Colon (tissue), 2 donors: ENCODE measurements around the gene BRF1.

Experiments used
- FAIRE-seq: peaks from 2 replicates; lab custom pipeline; 2012; peaks lifted over from hg19 to GRCh38; lab: Jason Lieb, UNC
- donor health status: control.
- donor health status: control.

Gene BRF1

DNA sequence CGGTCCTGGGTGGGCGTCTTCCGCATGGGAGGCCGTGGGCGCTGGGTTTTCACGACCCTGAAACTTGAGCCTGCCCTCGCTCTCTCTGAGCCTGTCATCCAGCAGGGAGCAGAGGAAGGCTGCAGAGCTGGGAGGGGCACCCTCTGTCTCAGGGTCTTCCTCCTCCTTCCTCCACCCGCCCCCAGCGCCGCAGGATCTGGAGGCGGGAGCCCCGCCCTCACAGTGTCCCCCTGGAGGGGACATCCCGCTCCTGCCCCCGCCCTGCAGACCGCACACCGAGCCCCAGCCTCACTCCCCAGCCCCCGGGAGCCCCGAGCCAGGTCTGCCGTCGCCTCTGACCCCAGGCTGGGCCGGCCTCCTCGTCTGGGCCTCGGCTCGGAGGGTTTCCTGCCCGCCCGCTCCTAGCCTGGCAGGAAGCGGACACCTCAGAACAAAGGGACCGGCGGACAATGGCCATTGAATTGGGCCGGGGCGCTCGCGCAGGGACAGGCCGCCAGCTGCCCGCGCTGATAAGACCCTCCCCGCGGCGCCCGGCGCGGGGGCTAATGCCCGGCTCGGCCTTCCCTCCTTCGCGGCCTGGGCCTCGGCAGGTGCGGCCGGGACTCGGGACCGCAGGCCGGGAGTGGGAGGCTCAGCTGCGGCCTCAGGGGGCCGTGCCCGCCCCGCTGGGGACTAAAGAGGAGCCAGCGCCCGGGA, 104.4 kb downstream of the BRF1 start:
- FAIRE-seq, result no peak

GRCh38 chr14:105195522-105196264, 105.1 kb downstream of the BRF1 start:
- FAIRE-seq, result no peak

DNA sequence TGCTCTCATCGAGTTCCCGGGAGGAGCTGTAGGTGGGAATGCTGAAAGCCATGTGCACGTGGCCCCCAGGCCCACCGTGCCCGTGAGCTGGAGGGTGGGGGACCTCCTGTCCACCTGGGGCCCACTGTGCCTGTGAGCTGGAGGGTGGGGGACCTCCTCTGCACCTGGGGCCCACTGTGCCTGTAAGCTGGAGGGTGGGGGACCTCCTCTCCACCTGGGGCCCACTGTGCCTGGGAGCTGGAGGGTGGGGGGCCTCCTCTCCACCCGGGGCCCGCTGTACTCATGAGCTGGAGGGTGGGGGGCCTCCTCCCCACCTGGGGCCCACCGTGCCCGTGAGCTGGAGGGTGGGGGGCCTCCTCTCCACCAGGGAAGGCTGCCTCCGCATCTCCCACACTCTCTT, 105.8 kb downstream of the BRF1 start:
- FAIRE-seq, result no peak

DNA sequence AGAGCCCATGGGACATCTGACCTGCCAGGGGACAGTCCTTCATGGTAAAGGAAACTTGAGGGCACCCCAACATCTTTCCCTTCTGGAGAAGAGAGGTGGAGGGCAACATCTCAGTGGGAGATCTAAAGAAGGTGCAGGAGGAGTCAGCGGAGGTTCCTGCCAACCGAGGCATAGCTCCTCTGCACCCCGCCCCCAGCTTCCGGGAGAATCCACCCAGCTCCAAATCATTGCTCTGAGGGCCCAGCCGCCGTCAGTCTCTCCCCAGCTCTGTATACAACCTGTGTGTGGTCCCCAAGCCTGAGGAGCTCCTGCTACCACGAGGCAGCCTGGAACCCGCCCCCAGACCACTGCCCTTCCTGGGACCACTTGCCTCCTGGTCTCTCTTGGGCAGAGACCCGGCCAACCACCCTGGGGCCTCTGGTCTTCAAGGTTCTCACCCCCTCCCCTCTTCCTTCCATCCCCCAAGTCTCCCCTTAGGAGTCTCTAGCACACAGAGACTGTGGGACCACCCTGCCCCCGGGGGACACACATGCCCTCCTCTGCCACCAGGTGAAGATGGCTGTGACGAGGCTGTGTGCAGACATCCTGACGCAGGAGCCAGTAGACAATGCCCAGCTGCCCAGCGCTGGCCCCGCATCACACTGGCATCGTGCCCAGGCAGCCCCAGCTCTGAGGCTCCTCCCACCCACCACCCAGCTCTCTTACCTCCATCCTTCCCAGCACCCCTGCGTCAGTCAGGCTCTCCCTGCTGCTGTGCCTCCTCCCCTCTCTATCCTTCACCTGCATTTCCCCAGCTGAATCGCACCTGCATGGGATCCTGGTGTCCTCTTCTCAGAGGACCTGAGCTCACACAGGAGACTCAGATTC, 106.7 kb downstream of the BRF1 start:
- no peak for FAIRE-seq

DNA sequence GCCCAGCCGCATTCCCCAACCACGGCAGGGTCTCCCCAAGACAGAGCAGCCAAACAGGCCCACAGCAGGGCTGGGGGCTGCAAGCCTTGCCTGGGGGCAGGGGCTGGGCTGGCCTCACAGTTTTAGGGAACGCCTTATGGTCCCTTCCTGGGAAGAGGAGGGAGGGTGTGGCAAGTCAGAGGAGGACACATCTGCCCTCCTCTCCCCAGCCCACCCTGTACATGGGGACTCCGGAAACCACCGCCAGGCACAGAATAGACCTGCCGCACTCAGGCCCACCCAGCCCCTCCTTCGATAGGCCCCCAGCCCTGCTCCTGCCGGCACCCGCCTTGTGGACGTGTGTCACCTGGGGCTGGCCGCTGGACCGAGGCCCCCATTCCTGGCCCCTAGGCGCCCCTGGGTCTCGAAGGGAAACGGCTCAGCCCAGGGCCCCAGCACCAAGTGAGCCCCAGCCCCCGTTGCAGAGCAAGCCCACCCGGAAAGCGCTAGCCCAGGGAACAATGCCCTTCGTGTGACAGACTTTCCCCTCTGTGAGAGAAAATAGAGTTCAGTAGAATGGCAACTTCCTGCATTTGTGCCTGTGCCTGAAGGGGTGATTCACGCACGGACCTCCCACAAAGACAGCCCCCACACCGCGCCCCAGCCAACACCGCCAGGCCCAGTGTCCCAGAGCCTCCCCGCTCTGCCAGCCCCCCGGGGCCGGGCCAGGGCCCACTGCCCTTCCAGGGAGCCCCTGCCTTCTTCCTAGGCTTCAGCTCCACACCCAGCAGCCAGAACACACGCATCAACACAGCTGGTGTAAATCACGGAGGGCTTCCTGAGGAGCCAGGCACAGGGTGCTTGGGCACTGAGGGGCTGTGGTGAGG, 107.7 kb downstream of the BRF1 start:
- FAIRE-seq, result no peak

DNA sequence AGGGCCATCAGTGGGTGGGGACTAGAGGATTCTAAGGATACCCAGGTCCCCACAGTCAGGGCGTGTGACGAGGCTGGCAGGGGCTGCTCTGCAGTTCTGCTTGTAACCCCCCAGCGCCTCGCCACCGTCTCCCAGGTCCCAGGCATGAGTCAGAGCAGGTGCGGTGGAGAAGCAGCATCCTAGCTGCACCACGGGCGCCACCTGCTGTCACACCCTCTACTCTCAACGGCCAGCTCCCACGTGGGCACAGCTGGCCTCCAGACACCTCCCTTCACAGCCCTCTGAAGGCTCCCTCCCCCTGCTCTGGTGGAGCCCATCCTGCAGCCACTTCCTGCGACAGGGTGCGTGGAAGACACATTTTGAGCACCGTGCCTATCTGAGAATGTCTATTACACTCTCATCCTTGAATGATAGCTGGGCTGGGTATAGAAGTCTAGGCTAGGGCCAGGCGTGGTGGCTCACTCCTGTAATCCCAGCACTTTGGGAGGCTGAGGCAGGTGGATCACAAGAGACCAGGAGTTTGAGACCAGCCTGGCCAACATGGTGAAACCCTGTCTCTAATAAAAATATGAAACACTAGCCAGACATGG, 112.8 kb downstream of the BRF1 start:
- FAIRE-seq, result no peak

DNA sequence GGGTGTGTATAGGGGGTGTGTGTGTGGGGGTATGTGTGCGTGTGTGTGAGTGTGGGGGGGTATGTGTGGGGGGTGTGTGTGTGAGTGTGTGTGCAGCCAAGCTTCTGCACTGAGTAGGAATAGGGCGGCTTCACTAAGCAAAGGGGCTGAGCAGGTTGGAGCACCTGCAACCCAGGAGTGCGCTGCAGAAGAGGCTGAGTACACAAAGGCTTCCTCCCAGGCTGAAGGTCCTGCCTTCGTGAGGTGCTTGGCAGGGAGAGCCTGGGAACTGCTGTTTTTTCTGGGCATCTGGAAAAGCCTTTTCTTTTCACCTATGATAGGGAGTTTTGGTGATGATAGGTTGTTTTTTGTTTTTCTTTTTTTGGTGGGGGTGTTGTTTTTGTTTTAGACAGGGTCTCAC, 113.7 kb downstream of the BRF1 start:
- FAIRE-seq, result no peak

DNA sequence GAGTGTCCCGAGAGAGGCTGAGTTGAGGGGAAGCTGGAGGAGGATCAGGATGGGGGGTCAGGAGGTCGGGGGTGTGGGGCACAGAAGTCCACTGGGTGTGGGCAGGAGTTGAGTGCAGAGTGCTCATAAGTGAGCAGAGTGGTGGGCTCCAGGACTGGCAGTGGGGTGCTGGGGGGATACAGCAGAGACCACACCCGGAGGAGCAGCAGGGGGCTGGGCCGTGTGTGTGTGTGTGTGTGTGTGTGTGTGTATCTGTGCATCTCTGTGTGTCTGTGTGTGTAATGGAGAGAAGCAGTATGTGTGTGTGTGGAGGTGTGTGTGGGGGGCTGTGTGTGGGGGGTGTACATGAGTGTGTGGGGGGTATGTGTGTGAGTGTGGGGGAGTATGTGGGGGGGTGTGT, 114.8 kb downstream of the BRF1 start:
- FAIRE-seq, result no peak

- no peak for FAIRE-seq
Measured at GRCh38 chr14:105185001-105185400, 115.8 kb downstream of the BRF1 start.

DNA sequence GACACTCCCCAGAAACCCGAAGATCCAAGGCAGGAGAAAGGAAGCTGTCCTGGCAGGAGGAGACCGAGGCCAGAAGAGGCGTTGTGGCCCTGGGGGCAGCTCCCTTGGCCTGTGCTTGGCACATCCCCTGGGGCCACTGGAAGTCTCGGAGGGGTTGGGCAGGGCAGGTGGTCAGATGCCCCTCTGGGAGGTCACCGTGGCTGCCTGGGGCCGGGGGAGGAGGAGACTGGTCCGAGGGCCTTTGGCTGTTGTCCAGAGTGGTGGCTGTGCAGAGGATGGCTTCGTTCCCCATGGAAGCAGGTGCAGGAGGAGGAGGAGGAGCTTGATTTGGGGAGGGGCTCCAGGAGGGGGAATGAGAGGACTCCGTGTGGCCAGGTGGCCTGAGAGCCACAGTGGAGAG, 116.3 kb downstream of the BRF1 start:
- no peak for FAIRE-seq

DNA sequence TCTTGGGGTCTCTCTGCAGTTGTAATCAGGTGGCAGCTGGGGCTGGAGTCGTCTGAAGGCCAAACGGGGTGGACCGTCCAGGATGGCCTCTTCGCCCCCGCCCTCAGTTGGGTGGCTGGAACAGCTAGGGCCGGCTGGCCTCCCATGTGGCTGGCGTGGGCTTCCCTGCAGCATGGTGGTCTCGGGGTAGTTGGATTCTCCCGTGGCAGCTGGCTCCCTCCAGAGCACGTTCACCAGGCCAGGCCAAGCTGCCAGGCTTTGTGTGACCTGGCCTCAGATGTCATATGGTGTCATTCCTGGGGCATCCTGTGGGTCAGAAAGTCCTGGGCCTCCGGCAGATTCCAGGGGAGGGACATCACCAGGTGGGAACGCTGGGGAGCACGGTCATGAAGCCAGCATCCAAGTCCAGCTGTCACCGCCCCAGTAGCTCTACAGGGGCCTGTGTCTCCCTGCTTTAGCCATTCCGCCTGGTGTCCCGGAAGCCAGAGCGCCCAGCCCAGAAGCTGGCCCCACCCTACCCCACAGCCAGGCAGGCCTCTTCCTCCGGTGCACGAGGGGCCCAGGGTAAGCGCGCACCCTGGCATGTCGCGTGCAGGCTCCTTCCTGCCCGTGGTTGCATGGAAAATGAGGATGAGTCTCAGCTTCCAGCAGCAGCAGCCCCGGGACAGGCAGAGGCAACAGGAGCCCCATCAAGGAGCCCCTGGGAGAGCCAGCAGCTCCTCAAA, 118.3 kb downstream of the BRF1 start:
- no peak for FAIRE-seq

DNA sequence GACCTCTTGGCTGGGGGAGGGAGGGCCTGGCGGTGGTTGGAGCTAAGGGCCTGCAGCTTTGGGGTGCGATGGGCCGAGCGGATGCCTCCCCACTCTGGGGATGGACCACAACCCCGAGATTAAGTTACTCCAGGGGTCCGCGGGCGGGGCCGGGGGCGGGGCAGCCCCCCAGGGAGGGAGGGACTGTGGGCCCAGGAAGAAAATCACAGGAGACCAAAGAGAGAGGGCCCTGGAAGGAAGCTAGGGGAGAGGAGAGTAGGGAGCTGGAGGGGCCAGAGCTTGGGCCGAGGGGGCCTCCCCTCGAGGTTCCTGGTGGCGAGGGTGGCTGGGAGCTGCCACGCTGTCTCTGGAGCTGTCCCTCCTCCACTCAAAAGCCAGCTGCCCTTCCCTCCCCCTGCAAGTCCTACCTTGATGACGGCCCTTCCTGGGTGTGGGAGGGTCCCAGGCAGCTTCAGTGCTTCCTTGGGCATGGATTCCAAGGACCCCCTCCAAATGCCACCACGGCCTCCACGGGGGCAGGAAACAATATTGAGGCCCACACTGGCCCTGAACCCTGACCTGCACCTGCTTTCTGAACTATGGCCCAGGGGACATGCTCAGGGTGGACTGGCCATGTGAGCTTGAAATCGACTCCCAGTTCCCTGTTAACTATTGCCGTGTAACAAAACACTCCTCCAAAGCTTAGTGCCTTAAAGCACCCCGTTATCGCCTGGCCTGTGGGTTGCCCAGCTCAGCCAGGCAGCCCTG, 119.1 kb downstream of the BRF1 start:
- FAIRE-seq, result no peak

DNA sequence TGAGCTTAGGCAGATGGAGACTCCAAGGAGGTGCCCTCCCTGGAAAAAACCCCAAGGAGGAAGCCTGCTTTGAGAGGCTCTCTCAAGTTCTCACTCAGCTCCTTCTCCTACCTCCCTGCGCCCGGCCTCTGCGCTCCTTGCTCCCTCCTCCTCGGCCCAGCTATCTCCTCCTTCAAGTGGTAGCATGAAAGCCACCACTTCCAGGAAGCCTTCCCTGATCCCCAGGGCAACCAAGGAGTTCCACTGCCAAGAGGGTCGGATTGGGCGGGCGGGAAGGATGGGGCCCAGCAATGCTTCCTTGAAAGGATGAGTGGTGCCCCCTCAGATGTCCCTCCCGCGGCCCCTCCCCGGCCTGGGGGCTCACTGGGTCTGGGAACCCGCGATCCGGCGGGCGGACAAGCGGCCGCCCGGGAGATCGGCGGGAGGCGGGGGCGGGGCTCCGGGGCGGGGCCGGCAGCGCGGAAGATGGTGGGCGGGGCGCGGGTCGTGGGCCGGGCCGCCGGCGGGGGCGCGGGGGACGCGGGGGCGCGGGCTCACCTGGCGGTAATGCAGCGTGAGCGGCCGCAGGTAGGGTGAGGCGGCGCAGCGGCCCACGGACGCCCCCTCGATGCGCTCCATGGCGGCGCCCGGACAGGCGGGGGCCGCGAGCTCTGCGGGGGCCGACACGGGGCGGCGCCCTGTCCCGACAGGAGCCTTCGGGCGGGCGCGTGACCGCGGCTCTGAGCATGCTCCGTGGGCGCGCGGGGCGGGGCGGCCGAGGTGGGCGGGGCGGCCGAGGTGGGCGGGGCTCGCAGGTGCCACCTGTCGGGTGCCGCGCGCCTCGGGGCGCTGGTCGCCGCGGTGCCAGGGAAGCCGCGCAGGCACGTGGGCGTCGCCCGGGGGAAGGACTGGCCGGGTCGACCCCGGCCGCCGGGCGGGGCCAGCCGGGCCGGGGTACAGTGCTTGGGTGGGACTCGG, 119.9 kb downstream of the BRF1 start, which contains the start of gene NUDT14:
Gene NUDT14, minus strand, starts transcription at position 721 of the 957 bp plus-strand sequence. Its CDS starts 103 bp downstream, at position 618.
- no peak for FAIRE-seq

GRCh38 chr14:105179191-105179590, 121.6 kb downstream of the BRF1 start:
- FAIRE-seq, result no peak

DNA sequence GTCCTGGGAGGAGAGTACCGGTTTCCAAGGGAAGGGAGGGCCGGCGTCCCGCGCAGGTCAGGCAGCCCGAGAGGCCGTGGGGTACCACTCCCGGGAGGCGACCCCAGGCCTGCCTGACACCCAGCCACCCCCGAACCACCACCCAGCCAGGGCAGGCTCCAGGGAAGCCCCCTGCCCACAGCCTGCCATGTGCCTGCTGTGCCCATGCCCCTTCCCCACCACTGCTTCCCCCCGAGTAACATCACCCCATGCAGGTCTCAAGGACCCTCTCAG, 122.0 kb downstream of the BRF1 start:
- FAIRE-seq, result no peak

GRCh38 chr14:105178069-105178867, 122.5 kb downstream of the BRF1 start:
- FAIRE-seq, result no peak

GRCh38 chr14:105177082-105177481, 123.7 kb downstream of the BRF1 start:
- no peak for FAIRE-seq

GRCh38 chr14:105176513-105176912, 124.3 kb downstream of the BRF1 start:
- FAIRE-seq, result no peak
